ENCODE results near the gene RPE65.
"Not testable (repeated sequence)": the region's sequence is repeated elsewhere in the genome, so short reads cannot be mapped to it uniquely, and the experiment has no call there.

The RPE65 gene

DNA sequence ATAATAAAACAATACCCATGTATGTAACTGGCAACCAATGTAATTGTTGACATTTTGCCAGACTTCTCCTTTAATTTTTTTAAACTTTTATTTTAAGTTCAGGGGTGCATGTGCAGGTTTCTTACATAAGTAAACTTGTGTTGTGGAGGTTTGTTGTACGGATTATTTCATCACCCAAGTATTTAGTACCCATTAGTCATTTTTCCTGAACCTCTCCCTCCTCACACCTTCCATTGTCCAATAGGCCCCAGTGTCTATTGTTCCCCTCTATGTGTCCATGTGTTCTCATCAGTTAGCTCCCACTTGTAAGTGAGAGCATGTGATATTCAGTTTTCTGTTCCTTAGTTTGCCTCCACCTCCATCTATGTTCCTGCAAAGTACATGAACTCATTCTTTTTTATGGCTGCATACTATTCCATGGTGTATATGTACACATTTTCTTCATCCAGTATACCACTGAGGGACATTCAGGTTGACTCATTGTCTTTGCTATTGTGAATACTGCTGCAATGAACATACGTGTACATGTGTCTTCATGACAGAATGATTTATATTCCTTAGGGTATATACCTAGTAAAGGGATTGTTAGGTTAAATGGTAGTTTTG, 40.4 kb upstream of the RPE65 start:
- TF ChIP-seq, protein P1, sequence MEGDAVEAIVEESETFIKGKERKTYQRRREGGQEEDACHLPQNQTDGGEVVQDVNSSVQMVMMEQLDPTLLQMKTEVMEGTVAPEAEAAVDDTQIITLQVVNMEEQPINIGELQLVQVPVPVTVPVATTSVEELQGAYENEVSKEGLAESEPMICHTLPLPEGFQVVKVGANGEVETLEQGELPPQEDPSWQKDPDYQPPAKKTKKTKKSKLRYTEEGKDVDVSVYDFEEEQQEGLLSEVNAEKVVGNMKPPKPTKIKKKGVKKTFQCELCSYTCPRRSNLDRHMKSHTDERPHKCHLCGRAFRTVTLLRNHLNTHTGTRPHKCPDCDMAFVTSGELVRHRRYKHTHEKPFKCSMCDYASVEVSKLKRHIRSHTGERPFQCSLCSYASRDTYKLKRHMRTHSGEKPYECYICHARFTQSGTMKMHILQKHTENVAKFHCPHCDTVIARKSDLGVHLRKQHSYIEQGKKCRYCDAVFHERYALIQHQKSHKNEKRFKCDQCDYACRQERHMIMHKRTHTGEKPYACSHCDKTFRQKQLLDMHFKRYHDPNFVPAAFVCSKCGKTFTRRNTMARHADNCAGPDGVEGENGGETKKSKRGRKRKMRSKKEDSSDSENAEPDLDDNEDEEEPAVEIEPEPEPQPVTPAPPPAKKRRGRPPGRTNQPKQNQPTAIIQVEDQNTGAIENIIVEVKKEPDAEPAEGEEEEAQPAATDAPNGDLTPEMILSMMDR (IDR thresholded peaks at IDR 0.05; ENCODE audit: borderline replicate concordance, insufficient read depth, low read depth, low read length) = no peak
- H3K4me3 ChIP-seq (ENCODE audit: low read depth, low read length) = no peak overlapping the region

DNA sequence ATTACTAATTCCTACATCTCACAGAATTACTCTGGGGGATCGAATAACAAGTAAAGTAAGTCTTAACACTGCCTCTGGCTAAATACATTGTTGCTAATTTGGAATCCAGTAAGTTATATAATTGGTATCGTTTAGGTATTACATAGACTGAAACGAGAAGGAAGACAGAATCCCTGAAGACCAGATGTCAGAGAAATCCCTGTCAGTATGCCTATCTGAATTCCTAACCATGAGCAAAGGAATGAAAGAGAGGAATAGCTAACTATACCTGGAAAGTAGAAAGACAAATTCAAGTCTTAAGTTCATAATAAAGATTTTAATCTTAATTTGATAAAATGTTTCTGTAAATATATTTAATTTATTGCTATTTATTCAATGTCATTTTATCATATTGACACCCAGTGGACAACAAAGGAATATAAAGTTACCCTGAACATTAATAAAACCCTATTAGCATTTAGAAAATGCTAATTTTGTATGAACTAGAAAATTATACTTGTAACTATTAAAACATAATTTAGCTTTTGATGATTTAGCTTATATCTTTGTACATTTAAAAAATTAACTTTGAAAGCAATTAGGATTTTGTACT, 35.8 kb upstream of the RPE65 start:
- TF ChIP-seq, protein P1 (IDR thresholded peaks at IDR 0.05; ENCODE audit: borderline replicate concordance, insufficient read depth, low read depth, low read length) = no peak
- no peak overlapping the region for H3K4me3 ChIP-seq (ENCODE audit: low read depth, low read length)

DNA sequence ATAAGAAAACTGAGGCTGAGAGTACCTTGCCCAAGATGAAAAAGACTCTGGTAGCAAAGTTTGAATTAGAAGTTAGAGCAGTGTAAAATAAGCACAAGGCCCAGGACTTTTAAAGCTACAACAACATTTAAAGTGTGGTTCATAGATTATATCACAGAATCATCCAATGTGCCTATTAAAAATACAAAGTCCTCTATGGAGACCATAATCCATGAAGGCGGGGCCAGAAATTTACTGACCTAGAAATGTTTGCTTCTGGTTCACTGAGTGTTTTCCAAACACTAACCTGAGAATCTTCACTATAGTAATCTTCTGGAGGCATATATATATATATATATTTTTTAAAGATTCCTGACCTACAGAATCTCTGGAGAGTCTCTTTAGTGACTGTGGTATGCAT, 34.9 kb upstream of the RPE65 start:
- TF ChIP-seq, protein P1 (IDR thresholded peaks at IDR 0.05; ENCODE audit: borderline replicate concordance, insufficient read depth, low read depth, low read length) = no peak
- no peak overlapping the region for H3K4me3 ChIP-seq (ENCODE audit: low read depth, low read length)

DNA sequence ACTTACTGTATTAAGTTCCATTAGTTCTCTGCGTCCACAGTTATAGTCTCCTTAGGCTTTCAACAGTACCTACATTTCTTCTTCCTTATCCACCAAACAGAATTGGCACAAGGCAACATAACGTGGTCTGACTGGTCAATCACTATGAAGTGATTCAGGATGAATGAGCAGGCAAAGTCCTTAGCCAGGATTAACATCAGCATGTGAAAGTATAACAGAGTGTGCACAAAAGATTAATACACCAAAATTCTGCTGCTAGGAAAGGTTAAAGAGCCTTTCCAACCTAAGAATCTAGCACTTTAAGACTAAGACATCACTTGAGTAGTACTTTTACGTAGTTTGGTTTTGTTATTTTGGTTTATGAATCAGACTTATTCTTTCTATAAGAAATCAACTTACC, 31.3 kb upstream of the RPE65 start:
- TF ChIP-seq, protein P1 (IDR thresholded peaks at IDR 0.05; ENCODE audit: borderline replicate concordance, insufficient read depth, low read depth, low read length) = no peak
- H3K4me3 ChIP-seq (ENCODE audit: low read depth, low read length) = no peak overlapping the region

DNA sequence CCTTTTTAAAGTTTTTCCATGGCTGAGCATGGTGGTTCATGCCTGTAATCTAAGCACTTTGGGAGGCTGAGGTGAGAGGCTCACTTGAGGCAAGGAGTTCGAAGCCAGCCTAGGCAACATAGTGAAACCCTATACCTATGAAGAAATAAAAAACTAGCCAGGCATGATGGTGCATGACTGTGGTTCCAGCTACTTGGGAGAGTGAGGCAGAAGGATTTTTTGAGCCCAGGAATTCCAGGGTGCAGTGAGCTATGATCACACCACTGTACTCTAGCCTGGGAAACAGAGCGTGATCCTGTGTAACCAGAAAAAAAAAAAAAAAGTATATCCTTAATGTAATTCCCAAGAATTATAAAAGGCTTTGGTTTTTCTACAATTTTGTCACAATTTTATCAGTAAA, 29.7 kb upstream of the RPE65 start:
- TF ChIP-seq, protein P1 (IDR thresholded peaks at IDR 0.05; ENCODE audit: borderline replicate concordance, insufficient read depth, low read depth, low read length) = no peak
- no peak overlapping the region for H3K4me3 ChIP-seq (ENCODE audit: low read depth, low read length)

DNA sequence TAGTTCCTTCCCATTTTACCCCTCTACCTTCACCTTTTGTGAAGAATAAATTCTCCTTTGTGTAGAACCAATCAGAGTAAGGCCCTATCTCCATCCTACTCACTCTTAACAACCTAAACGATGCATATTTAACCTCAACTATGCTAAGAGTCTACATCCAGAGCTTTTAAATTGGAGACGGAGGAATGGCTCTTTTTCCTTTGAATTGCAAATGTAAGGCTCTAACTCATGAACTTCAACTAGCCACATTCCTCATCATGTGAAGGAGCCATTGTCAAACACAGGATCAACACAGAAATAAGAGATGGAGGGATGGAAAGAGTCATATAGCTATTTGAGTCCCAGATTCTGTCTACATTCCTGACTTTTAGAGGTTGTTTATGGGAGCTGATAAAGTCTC, 28.9 kb upstream of the RPE65 start:
- H3K4me3 ChIP-seq (ENCODE audit: low read depth, low read length) = no peak overlapping the region
- TF ChIP-seq, protein P1 (IDR thresholded peaks at IDR 0.05; ENCODE audit: borderline replicate concordance, insufficient read depth, low read depth, low read length) = no peak

DNA sequence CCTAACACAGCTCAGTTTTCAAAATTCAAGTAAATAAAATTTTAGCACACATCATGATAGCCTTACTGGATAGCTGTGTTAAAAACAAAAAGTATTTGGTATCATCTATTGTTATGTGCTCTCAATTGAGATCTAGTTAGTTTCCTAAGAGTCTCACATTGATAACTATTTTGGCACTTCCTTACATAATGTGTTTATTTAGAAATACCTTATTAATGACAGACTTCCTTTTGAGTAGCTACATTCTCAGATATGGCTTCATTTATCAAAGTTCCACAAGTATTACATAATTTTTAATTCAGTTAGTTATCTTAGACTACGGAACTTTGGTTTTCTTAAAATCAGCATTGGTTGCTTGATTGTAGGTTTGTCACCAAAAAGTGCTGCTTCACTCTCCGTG, 26.9 kb upstream of the RPE65 start:
- H3K4me3 ChIP-seq (ENCODE audit: low read depth, low read length) = not testable (repeated sequence)

Data from GM12875 (cell line).